ENCODE data around the gene TRAF4. TPM values are rescaled to one million over a fixed set of nuclear protein-coding genes. Genes with fewer than 3 reads are reported as not detected.
"Not testable (repeated sequence)": the region's sequence is repeated elsewhere in the genome, so short reads cannot be mapped to it uniquely, and the experiment has no call there.

TRAF4 gene
- polyA plus RNA-seq, 10 donors = 40.0 to 73.0 (median 52.8) TPM

DNA sequence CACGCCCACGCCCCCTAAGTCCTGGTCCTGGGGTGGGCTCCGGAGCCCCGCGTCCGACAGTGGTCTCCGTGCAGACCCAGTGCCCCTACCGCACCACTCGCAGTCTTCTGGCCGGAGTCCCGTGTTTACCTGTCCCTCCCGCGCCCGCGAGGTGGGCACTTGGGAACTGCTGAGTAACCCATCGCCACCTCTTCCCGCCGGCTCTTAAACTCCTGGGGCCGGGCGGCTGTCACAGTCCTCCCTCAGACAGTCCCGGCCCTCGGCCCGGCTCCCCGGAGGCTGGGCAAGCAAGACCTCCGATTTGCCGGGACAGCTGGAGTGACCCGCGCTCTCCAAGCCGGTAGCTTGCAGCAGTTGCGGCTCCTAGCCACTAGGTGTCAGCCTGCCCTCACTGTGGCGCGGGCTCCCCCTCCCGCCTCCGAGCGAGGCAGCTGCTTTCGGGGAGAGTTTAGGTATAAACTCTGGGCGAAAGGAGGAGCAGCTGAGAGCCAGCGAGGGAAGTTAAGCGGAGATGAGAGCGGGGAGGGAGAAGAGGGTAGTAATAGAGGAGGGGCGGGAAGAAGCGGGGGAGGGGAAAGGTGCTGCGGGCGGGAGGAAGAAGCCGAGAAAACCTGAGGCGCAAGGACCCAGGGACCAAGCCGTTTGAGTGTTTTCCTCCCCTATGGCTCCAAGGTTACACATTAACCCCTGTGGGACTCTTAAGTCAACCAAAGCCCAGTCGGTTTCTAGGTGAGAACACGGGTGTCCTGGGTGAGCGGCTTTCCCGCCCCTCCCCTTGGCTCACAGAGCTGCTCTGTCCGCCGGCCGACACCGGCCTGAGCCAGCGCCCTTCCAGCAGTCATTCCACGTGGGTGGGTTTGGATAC, 17.0 kb upstream of the TRAF4 start:
- peak; percentile 95 to 98 (median 95) for DNase-seq

DNA sequence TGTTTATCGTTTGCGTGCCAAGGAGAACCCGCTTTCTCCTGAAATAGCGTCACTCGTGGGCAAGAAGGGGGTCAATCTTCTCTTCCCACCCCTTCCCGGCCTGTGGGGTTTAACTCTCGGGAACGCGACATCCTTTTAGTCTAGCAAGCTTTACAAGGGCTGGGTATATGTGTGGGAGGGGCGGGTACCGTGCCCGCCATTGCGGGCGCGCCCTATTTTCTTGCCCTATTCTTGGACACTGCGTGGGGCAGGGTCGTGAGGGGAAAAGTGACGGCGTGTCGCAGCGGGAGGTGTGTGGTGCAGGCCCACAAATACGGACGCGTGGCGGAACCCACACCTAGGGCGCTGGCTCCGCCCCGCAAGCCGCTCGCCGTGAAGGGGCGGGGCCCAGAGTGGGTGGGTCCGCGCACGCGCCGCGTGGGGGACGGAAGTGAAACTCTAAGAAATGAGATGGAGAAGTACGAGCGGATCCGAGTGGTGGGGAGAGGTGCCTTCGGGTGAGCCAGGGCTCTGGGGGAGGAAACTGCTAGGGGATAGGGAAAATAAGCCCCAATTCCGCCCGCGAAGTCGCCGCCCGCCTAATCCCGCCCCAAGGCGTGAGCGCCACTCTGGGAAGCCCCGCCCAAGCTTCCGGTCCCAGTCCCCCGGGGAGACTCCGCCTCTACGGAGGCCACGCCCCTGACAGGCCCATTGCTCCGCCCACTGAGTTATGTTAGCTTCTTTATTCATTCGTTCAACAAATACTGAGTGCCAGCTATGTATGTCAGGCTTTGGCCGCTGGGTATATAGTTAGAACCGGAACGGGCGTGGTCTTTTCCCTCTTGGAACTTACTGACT, 15.2 kb upstream of the TRAF4 start, which contains the start of gene NEK8:
NEK8 (plus strand) TSS at position 425 of the 837 bp plus-strand sequence; CDS start at position 451, 26 bp downstream.
- DNase-seq = peak; percentile 91 to 97 (median 96)

GRCh38 chr17:28729950-28730330, 13.9 kb upstream of the TRAF4 start:
- no peak for DNase-seq

DNA sequence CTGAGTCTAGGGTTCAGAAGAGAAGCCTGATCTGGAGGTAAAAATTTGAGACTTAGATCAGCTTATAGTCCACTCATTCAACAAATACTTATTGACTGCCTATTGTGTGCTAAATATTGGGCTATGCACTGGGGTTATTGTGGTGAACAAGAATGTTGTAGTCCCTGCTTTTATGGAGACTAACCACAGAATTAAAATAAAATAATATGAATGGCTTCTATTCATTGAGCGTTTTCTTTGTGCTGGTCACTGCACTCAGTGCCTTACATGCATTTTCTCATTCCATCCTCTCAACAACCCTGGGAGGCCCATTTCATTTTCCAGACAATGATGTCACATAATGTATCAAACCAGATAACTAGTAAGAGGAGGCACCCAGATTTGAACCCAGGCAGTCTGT, 10.5 kb upstream of the TRAF4 start:
- no peak for DNase-seq

DNA sequence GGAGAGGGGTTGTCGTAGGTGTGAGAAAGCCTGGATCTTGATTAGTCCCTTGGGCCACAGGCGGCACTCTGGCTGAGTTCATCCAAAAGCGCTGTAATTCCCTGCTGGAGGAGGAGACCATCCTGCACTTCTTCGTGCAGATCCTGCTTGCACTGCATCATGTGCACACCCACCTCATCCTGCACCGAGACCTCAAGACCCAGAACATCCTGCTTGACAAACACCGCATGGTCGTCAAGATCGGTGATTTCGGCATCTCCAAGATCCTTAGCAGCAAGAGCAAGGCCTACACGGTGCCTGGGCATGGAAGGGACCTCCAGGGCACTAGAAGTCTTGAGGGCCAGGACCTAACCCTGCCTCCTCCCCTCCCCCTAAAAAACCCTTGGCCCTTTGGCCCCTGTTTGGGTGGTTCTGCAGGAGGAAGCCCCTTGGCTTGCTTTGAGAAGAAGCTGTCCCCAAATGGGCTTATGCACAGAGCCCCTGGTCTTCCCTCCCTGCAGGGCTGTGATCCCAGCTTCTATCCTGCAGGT, 9.0 kb upstream of the TRAF4 start:
- no peak for DNase-seq

DNA sequence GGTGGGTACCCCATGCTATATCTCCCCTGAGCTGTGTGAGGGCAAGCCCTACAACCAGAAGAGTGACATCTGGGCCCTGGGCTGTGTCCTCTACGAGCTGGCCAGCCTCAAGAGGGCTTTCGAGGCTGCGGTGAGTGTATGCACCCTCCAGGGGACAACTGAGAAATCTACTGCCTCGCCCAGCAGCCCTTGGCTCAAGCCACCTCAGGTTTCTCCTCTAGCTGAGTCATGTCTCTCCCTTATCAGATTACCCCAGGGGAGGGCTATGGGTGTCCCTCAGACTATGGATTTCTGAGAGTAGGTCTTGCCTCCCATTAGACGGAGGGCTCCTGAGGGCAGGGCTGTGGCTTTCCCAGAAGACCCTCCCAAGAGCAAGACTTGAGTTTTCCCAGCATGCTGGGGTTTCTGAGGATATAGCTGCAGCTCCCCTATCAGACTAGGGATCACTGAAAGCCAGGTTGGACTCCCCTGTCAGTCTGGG, 8.5 kb upstream of the TRAF4 start:
- no peak for DNase-seq

GRCh38 chr17:28735913-28736769, 7.7 kb upstream of the TRAF4 start:
- not testable (repeated sequence) for DNase-seq

DNA sequence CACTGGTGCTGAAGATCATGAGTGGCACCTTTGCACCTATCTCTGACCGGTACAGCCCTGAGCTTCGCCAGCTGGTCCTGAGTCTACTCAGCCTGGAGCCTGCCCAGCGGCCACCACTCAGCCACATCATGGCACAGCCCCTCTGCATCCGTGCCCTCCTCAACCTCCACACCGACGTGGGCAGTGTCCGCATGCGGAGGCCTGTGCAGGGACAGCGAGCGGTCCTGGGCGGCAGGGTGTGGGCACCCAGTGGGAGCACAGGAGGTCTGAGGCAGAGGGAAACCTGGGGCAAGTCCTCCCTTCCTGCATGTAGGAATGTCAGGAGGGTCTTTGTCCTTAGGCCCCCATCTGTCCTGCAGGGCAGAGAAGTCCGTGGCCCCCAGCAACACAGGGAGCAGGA, 6.5 kb upstream of the TRAF4 start:
- DNase-seq = no peak

DNA sequence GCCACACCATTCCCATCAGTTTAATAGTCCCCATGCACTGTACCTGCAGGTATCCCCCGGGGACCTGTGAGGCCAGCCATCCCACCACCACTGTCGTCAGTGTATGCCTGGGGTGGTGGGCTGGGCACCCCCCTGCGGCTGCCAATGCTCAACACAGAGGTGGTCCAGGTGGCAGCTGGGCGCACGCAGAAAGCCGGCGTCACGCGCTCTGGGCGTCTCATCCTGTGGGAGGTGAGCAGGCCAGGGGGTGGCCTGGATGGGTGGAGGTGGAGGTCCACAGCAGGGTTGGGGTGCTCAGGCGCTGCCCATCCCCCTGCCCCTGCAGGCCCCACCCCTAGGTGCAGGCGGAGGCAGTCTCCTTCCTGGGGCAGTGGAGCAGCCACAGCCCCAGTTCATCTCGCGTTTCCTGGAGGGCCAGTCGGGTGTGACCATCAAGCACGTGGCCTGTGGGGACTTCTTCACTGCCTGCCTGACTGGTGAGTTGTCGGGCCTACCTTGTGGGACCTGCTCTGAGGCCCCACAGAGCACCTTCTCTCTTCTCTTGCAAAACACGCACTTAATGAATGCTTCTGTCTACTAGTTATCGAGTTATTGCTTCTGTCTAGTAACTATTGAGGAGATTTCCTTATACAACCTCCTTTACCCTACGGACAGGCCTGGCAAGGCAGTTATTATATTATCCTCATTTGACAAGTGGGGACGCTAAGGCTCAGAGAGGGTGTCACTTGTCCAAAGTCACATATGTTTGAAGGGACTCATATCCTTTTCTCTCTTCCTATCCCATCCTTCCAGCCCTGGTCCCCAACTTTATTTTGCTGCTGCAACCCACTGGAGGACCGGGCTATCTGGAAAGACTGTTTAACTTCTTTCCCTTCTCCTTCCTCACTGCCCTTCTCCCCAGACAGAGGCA, 5.8 kb upstream of the TRAF4 start:
- no peak for DNase-seq

- no peak for DNase-seq
These were observed 5.0 kb upstream of the TRAF4 start for GRCh38 chr17:28738680-28739384.

- DNase-seq = no peak
These were observed 3.1 kb upstream of the TRAF4 start for GRCh38 chr17:28740406-28741357.

GRCh38 chr17:28741358-28742349, 2.2 kb upstream of the TRAF4 start:
- DNase-seq = peak in 1 of 3 donors; percentile 32

DNA sequence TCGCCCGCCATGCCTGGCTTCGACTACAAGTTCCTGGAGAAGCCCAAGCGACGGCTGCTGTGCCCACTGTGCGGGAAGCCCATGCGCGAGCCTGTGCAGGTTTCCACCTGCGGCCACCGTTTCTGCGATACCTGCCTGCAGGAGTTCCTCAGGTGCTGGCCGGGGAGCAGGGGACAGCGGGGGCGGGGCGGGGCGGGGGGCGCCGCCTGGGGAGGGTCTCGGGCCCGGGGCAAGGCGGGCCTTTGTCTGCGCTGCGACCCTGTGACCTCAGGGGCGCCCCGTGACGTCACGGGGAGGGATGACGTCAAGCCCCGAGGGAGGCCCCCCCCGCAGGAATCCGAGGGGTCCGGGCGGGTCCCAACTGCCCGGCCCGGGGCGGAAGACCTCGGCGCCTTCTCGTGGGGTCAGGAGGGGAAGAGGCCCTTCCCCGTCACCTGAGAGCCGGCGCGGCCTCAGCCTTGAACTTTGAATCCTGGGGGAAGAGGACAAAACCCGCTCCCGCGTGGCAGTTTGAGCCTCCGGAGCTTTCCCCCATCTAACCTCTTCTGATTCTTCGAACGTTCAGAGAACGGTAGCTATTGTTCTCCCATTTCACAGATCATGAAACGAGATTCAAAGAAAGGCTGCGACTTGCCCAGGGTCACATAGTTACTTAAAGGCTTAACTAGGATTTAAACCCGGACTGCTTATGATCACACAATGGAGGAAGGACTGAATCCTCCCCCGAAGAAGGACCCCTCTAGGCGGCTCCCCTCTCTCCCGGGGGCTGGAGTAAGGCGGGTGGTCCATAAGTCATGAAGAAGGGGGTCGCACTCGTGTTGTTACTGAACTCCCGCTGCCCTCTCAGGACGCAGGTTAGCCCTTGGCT, 527 bp downstream of the TRAF4 start:
- peak; percentile 43 to 81 (median 69) for DNase-seq

DNA sequence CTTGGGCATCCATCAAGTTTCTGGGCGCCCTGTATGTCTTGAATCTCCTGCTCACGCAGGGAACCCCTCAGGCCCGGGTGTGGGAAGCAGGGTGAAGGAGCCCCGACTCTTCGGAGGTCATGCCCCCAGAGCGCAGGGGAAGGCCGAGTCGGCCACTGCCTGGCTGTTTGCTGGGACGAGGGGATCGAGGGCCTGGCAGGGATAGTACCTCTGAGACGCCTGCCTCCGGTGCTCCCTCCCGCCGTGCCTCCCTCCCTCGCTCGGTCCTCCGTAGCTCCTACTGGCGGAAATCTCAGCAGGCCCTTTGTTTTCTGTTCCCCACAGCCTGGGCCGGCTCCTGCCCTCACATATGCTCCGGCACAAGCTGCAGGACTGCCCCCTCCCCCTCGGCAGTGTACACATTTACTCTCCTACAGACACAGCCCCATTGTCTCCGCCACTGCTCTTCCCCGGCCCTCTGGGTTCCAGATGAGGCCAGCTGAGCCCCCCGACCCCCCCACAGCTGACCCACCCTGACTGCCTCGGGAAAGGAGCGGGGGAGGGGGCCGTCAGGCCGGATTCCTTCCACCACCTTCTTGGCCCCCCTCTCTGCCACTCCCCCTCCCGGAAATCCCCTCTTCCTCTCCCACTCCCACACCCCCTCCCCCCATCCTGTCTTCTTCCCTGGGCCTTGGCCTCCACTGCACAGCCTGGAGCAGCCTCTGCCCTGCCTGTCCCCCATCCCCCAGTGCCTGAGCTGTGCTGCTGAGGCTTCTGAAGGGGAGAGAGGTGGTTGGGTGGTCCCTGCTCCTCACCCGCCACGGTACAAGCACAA, 1.4 kb downstream of the TRAF4 start:
- peak in 2 of 3 donors; percentile 49 to 84 for DNase-seq
